ENCODE measurements around the gene NDRG4. TPM values are rescaled to one million over a fixed set of nuclear protein-coding genes. Genes with fewer than 3 reads are reported as not detected.

The NDRG4 gene
- total and polyA plus RNA-seq, 2 of the 13 experiments (the other 11 are each of a cell fraction or from before 2014, with no cell fraction given) = 1.7 to 2.7 TPM

DNA sequence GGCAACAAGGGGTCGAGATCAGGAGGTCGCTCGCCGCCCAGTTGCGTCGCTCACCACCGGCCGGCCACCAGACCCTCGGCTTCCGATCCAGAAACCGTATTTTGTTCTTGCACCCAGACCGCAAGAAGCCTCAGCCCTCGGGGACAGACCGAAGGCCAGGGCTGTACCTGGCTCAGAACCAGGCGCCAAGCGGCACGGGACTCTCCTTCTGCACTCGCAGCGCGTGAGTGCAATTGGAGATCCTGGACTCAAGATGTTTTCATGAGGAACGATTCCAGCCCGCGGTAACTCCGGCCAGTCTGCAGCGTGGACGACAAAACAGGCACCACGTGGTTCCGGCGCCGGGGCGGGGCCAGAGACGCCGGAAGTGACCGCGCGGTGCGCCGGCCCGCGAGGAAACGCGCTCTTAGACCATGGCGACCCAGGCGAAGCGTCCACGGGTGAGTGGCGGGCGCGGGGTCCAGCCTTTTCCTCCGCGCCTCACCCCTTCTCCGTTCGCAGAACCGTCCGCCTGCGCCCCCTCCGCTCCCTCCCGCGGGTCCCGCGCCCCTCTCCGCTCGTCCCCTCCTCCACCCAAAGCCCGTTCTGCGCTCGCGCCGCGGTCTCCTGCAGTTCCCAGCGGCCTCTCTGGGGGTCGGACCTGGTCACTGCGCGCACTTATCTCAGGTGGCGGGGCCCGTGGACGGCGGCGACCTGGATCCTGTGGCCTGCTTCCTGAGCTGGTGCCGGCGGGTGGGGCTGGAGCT lies 15.4 kb downstream of the NDRG4 start, which contains the start of gene SETD6 (continued):
- TF ChIP-seq PRDM4 (CRISPR knock-in tag; IDR thresholded peaks at IDR 0.05; ENCODE audit: borderline replicate concordance) (no peak), ZNF337 (CRISPR knock-in tag; IDR thresholded peaks at IDR 0.05; ENCODE audit: borderline replicate concordance, low read depth) (peak; percentile 78; the same call in 1 of the 2 replicates), ZNF646 (CRISPR knock-in tag; IDR thresholded peaks at IDR 0.05) (no peak), ZBTB39 (CRISPR knock-in tag; IDR thresholded peaks at IDR 0.05) (0 out of 2 replicates have a peak, but pooled peaks have one; percentile 17), RBFOX2 (IDR thresholded peaks at IDR 0.05; ENCODE audit: low read depth, low read length) (peak; percentile 94), BRD4 (CRISPR knock-in tag; IDR thresholded peaks at IDR 0.05) (peak; percentile 84), MATR3 (CRISPR knock-in tag; IDR thresholded peaks at IDR 0.05) (no peak), ZNF441 (CRISPR knock-in tag; IDR thresholded peaks at IDR 0.05; ENCODE audit: borderline replicate concordance) (peak; percentile 63; the same call in 1 of the 2 replicates)
- TF ChIP-seq, protein P1, sequence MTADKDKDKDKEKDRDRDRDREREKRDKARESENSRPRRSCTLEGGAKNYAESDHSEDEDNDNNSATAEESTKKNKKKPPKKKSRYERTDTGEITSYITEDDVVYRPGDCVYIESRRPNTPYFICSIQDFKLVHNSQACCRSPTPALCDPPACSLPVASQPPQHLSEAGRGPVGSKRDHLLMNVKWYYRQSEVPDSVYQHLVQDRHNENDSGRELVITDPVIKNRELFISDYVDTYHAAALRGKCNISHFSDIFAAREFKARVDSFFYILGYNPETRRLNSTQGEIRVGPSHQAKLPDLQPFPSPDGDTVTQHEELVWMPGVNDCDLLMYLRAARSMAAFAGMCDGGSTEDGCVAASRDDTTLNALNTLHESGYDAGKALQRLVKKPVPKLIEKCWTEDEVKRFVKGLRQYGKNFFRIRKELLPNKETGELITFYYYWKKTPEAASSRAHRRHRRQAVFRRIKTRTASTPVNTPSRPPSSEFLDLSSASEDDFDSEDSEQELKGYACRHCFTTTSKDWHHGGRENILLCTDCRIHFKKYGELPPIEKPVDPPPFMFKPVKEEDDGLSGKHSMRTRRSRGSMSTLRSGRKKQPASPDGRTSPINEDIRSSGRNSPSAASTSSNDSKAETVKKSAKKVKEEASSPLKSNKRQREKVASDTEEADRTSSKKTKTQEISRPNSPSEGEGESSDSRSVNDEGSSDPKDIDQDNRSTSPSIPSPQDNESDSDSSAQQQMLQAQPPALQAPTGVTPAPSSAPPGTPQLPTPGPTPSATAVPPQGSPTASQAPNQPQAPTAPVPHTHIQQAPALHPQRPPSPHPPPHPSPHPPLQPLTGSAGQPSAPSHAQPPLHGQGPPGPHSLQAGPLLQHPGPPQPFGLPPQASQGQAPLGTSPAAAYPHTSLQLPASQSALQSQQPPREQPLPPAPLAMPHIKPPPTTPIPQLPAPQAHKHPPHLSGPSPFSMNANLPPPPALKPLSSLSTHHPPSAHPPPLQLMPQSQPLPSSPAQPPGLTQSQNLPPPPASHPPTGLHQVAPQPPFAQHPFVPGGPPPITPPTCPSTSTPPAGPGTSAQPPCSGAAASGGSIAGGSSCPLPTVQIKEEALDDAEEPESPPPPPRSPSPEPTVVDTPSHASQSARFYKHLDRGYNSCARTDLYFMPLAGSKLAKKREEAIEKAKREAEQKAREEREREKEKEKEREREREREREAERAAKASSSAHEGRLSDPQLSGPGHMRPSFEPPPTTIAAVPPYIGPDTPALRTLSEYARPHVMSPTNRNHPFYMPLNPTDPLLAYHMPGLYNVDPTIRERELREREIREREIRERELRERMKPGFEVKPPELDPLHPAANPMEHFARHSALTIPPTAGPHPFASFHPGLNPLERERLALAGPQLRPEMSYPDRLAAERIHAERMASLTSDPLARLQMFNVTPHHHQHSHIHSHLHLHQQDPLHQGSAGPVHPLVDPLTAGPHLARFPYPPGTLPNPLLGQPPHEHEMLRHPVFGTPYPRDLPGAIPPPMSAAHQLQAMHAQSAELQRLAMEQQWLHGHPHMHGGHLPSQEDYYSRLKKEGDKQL (CRISPR knock-in tag; IDR thresholded peaks at IDR 0.05; ENCODE audit: low read depth) = peak; percentile 23; the same call in 1 of the 2 replicates
